Fibroblast of lung (primary cell): Measurements from ENCODE around the gene OR6S1. TPM values are rescaled to one million over a fixed set of nuclear protein-coding genes. Genes with fewer than 3 reads are reported as not detected.
"Not testable (repeated sequence)": the region's sequence is repeated elsewhere in the genome, so short reads cannot be mapped to it uniquely, and the experiment has no call there.

Source experiments
- DNase-seq, 2 donors: peaks; one replicate each; pipeline versions ENCODE4 v3.0.0 to v3.0.0-alpha.2; 2010; ENCODE audit warnings: low read depth in 2 of 2
- H2AFZ ChIP-seq: 2 replicates; pipeline ENCODE4 v1.5.1; 2012; ENCODE audit warnings: low read length, control low read depth, inconsistent platforms
- H3K27ac ChIP-seq: 2 replicates; pipeline ENCODE4 v1.5.1; 2011; ENCODE audit warnings: low read length, control low read depth; ENCODE audit not compliant: insufficient read depth
- H3K27me3 ChIP-seq: 2 replicates; pipeline ENCODE4 v1.5.1; 2011; ENCODE audit warnings: mild to moderate bottlenecking, low read length; ENCODE audit not compliant: control insufficient read depth, insufficient read depth
- H3K36me3 ChIP-seq: 2 replicates; pipeline ENCODE4 v1.5.1; 2011; ENCODE audit warnings: low read length; ENCODE audit not compliant: control insufficient read depth, insufficient read depth
- H3K4me1 ChIP-seq: 2 replicates; pipeline ENCODE4 v1.5.1; 2011; ENCODE audit warnings: low read length; ENCODE audit not compliant: control insufficient read depth, insufficient read depth; ENCODE audit errors: extremely low read depth
- H3K4me2 ChIP-seq: 2 replicates; pipeline ENCODE4 v1.5.1; 2011; ENCODE audit warnings: low read length, control low read depth; ENCODE audit not compliant: insufficient read depth; ENCODE audit errors: extremely low read depth
- H3K4me3 ChIP-seq, 4 experiments: fragments of 200-600 bp in 1 of 4; sonication (generic) in 1 of 4; replicated peaks in 1 of 4; 2 replicates each; pipeline ENCODE4 v1.5.1; 2011 to 2016; ENCODE audit warnings: low read length in 4 of 4, low read depth in 3 of 4, mild to moderate bottlenecking in 3 of 4, control low read depth in 2 of 4, inconsistent platforms in 1 of 4, mixed read lengths in 1 of 4; ENCODE audit not compliant: insufficient read depth in 1 of 4; ENCODE audit errors: control extremely low read depth in 1 of 4
- H3K79me2 ChIP-seq: 2 replicates; pipeline ENCODE4 v1.5.1; 2012; ENCODE audit warnings: mild to moderate bottlenecking, low read length, inconsistent platforms; ENCODE audit not compliant: control insufficient read depth, insufficient read depth
- H3K9ac ChIP-seq: 2 replicates; pipeline ENCODE4 v1.5.1; 2011; ENCODE audit warnings: mild to moderate bottlenecking, low read length, control low read depth; ENCODE audit not compliant: insufficient read depth
- H3K9me3 ChIP-seq: 2 replicates; pipeline ENCODE4 v1.5.1; 2012; ENCODE audit warnings: low read depth, low read length; ENCODE audit not compliant: control insufficient read depth, insufficient read depth
- H4K20me1 ChIP-seq: 2 replicates; pipeline ENCODE4 v1.5.1; 2011; ENCODE audit warnings: low read length; ENCODE audit not compliant: control insufficient read depth, insufficient read depth; ENCODE audit errors: extremely low read depth
- CTCF ChIP-seq, 2 donors: IDR thresholded peaks in 1 of 2; conservative IDR thresholded peaks in 1 of 2; 1 replicate in 1 of 2; 2 replicates in 1 of 2; pipeline ENCODE4 v1.5.1; 2011 to 2012; ENCODE audit warnings: low read length in 2 of 2, control low read depth in 1 of 2, inconsistent platforms in 1 of 2, low read depth in 1 of 2, mild to moderate bottlenecking in 1 of 2
- EZH2 ChIP-seq: IDR thresholded peaks from 2 replicates; pipeline ENCODE4 v1.5.1; 2012; ENCODE audit warnings: low read length, control low read depth, mild to moderate bottlenecking; ENCODE audit errors: missing control alignments
- polyA plus RNA-seq, 2 donors: library from polyadenylated mRNA; depleted of rRNA in 1 of 2; stranded (reverse) in 1 of 2; unstranded in 1 of 2; fragments of >200 nt; gene quantifications; 2 replicates each; pipeline ENCODE4 v1.2.1, GENCODE V29; 2011 to 2012; ENCODE audit warnings: missing spikeins in 1 of 2
- total RNA-seq: library from RNA; depleted of rRNA; stranded (reverse); fragments of >200 nt; gene quantifications from 2 replicates; pipeline ENCODE4 v1.2.1, GENCODE V29; 2014

Gene OR6S1
- total and polyA plus RNA-seq, 2 donors (not counting 1 experiment from before 2014, with no cell fraction given), result not detected

GRCh38 chr14:20623798-20624197 is 17.7 kb downstream of the OR6S1 start:
- Histone ChIP-seq H3K79me2 (no peaks in the 10 kb centered on the region), H3K4me1 (peaks cover 4% of the 10 kb centered on the region), H3K4me3 (no peak overlapping the region), H3K36me3 (no peaks in the 10 kb centered on the region), H3K9ac (no peak overlapping the region), H2AFZ (no peak overlapping the region), H3K27ac (no peak overlapping the region), H3K9me3 (no peaks in the 10 kb centered on the region), H3K4me2 (no peak overlapping the region), H3K27me3 (peaks cover 5% of the 10 kb centered on the region), H4K20me1 (no peaks in the 10 kb centered on the region)
- TF ChIP-seq CTCF (conservative IDR thresholded peaks at IDR 0.05 in 1 of 2, IDR thresholded peaks at IDR 0.05 in 1 of 2; ENCODE audit: low read depth in 1 of 2, low read length in 2 of 2) (no peak), EZH2 (no peak)
- DNase-seq, result no peak

GRCh38 chr14:20622816-20623291 is 18.6 kb downstream of the OR6S1 start:
- H3K4me3 ChIP-seq, result no peak overlapping the region

DNA sequence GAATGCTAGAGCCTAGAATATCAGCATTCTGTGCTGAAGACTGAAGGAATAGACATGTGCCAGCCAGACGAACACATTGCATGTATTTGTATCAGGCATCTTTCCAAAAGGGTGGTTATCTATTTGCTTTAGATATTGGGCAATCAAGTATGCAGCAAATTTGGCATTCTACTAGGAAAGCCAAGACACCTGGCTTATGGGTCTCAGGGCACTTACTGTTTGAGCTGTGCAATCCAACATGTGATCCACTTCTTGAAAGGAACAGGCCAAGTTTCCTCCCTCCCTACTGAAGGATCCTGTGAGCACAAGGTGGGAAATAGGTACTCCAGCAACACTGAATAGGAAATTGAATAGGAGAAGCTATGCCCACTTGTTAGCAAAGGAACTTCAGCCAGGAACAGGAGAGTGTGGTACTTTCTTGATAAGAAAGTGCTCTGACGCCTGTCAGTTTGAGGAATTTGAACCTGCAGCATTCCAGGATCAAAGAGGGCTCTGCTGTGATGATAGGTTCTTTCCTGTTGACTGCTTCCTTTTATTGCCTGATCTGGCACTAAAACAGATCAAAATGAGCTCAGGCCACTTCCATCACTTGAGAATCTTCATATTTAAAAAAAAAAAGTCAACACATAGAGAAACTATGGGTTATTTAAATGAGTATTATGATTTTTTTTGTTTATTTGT is 20.6 kb downstream of the OR6S1 start:
- TF ChIP-seq EZH2 (no peak), CTCF (conservative IDR thresholded peaks at IDR 0.05 in 1 of 2, IDR thresholded peaks at IDR 0.05 in 1 of 2; ENCODE audit: low read depth in 1 of 2, low read length in 2 of 2) (no peak)
- no peaks in the 10 kb centered on the region for H3K79me2 ChIP-seq
- H3K9me3 ChIP-seq, result no peaks in the 10 kb centered on the region
- no peak for DNase-seq
- no peaks in the 10 kb centered on the region for H3K36me3 ChIP-seq
- H3K27ac ChIP-seq, result no peak overlapping the region
- no peaks in the 10 kb centered on the region for H3K27me3 ChIP-seq
- H3K9ac ChIP-seq, result no peak overlapping the region
- H4K20me1 ChIP-seq, result no peaks in the 10 kb centered on the region
- H3K4me1 ChIP-seq, result peaks cover 4% of the 10 kb centered on the region
- no peak overlapping the region for H3K4me2 ChIP-seq
- H2AFZ ChIP-seq, result no peak overlapping the region
- H3K4me3 ChIP-seq, result no peak overlapping the region

More at GRCh38 chr14:20622816-20623291, 18.6 kb downstream of the OR6S1 start:
- H3K9ac ChIP-seq, result no peak overlapping the region
- no peaks in the 10 kb centered on the region for H4K20me1 ChIP-seq
- TF ChIP-seq CTCF (conservative IDR thresholded peaks at IDR 0.05 in 1 of 2, IDR thresholded peaks at IDR 0.05 in 1 of 2; ENCODE audit: low read depth in 1 of 2, low read length in 2 of 2) (no peak), EZH2 (no peak)
- H2AFZ ChIP-seq, result no peak overlapping the region
- no peaks in the 10 kb centered on the region for H3K9me3 ChIP-seq
- peaks cover 4% of the 10 kb centered on the region for H3K4me1 ChIP-seq
- H3K36me3 ChIP-seq, result no peaks in the 10 kb centered on the region
- H3K27ac ChIP-seq, result no peak overlapping the region
- H3K79me2 ChIP-seq, result no peaks in the 10 kb centered on the region
- DNase-seq, result no peak
- H3K4me2 ChIP-seq, result peak overlapping the region; percentile 8
- H3K27me3 ChIP-seq, result no peaks in the 10 kb centered on the region

DNA sequence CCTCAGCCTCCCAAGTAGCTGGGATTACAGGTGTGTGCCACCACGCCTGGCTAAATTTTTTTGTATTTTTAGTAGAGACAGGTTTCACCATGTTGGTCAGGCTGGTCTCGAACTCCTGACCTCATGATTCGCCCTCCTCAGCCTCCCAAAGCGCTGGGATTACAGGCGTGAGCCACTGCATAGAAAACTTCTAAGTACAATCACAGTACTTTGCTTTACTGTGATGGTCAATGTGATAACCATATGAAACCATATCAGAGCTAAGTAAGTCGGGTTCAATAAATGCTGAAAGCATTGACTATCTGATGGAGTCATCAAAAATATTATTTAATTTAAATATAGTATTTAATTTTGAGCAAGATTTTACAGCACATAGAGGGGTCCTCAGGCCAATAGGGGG is 21.8 kb downstream of the OR6S1 start:
- H2AFZ ChIP-seq, H3K27me3 ChIP-seq, H3K79me2 ChIP-seq, DNase-seq, H3K4me1 ChIP-seq, H3K9ac ChIP-seq, H3K4me3 ChIP-seq, H3K9me3 ChIP-seq, H3K36me3 ChIP-seq, H4K20me1 ChIP-seq, H3K4me2 ChIP-seq, H3K27ac ChIP-seq: not testable (repeated sequence)
